ENCODE results near the gene DNA2. TPM values are rescaled to one million over a fixed set of nuclear protein-coding genes. Genes with fewer than 3 reads are reported as not detected.

Gene DNA2
- total and polyA plus RNA-seq, 2 of the 13 experiments (the other 11 are each of a cell fraction or from before 2014, with no cell fraction given), result 4.8 to 27.3 TPM

DNA sequence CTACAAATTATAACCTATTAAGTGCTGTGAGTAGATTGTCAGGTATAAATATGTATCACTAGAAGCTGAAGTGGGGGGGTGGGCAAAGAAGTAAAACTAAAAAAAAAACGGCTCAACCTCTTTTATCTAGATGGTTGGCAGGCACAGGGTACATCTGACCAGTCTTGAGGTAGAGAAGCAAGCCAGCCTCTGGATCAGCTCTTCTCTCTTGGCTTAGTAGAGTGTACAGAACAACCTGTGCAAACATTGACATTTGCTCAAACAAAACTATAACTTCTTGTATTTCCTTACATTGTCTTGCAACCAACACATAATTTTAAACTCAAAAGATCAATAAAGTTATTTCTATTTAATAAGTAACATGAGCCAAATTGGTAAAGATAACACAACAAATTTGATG, 25.6 kb downstream of the DNA2 start (continued):
- TF ChIP-seq, protein P1, sequence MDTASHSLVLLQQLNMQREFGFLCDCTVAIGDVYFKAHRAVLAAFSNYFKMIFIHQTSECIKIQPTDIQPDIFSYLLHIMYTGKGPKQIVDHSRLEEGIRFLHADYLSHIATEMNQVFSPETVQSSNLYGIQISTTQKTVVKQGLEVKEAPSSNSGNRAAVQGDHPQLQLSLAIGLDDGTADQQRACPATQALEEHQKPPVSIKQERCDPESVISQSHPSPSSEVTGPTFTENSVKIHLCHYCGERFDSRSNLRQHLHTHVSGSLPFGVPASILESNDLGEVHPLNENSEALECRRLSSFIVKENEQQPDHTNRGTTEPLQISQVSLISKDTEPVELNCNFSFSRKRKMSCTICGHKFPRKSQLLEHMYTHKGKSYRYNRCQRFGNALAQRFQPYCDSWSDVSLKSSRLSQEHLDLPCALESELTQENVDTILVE (CRISPR knock-in tag; IDR thresholded peaks at IDR 0.05), result no peak
- TF ChIP-seq NCOR1 (IDR thresholded peaks at IDR 0.05; ENCODE audit: borderline replicate concordance, low read length) (no peak), CBX5 (CRISPR knock-in tag; IDR thresholded peaks at IDR 0.05; ENCODE audit: borderline replicate concordance) (no peak), PHF20 (CRISPR knock-in tag; IDR thresholded peaks at IDR 0.05) (no peak)
- TF ChIP-seq, protein P2, sequence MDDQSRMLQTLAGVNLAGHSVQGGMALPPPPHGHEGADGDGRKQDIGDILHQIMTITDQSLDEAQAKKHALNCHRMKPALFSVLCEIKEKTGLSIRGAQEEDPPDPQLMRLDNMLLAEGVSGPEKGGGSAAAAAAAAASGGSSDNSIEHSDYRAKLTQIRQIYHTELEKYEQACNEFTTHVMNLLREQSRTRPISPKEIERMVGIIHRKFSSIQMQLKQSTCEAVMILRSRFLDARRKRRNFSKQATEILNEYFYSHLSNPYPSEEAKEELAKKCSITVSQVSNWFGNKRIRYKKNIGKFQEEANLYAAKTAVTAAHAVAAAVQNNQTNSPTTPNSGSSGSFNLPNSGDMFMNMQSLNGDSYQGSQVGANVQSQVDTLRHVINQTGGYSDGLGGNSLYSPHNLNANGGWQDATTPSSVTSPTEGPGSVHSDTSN (CRISPR knock-in tag; IDR thresholded peaks at IDR 0.05; ENCODE audit: borderline replicate concordance), result no peak

GRCh38 chr10:68442971-68443370, 28.8 kb downstream of the DNA2 start:
- in situ Hi-C loops (cut with HindIII; ENCODE audit: extremely low pct_ligation_motif_present, low pct_unique_long_range_greater_than_20kb) (no loop called here), intact Hi-C loops (cut with micrococcal nuclease; ENCODE audit: unreplicated experiment) (no loop called here)
- FAIRE-seq, result no peak
- no peak for TF ChIP-seq SYNCRIP (IDR thresholded peaks at IDR 0.05; ENCODE audit: insufficient read depth, low read depth, low read length)
- no peak for TF ChIP-seq NCOA2 (CRISPR knock-in tag; IDR thresholded peaks at IDR 0.05)
- TF ChIP-seq TBX3 (IDR thresholded peaks at IDR 0.05; ENCODE audit: borderline replicate concordance), result no peak
- TF ChIP-seq RFXAP (CRISPR knock-in tag; IDR thresholded peaks at IDR 0.05; ENCODE audit: borderline replicate concordance), result no peak
- no peak for TF ChIP-seq MED8 (CRISPR knock-in tag; IDR thresholded peaks at IDR 0.05; ENCODE audit: insufficient replicate concordance)
- no peak for TF ChIP-seq ATAD3A (CRISPR knock-in tag; IDR thresholded peaks at IDR 0.05)
- no peak for TF ChIP-seq SALL1 (CRISPR knock-in tag; IDR thresholded peaks at IDR 0.05)
- TF ChIP-seq MTF2 (CRISPR knock-in tag; IDR thresholded peaks at IDR 0.05; ENCODE audit: borderline replicate concordance), result no peak
- no peak for TF ChIP-seq HCFC1 (IDR thresholded peaks at IDR 0.05; ENCODE audit: low read depth, low read length)
- no peak for TF ChIP-seq PRPF4 (IDR thresholded peaks at IDR 0.05; ENCODE audit: low read depth, low read length, poor library complexity, severe bottlenecking)
- TF ChIP-seq ZNF572 (CRISPR knock-in tag; IDR thresholded peaks at IDR 0.05), result no peak
- TF ChIP-seq NR2C2 (CRISPR knock-in tag; IDR thresholded peaks at IDR 0.05; ENCODE audit: borderline replicate concordance), result no peak
- no peak for TF ChIP-seq ZNF446 (CRISPR knock-in tag; IDR thresholded peaks at IDR 0.05)
- no peak for TF ChIP-seq CEBPZ (IDR thresholded peaks at IDR 0.05; ENCODE audit: low read length)
- TF ChIP-seq NR2F2 (IDR thresholded peaks at IDR 0.05; ENCODE audit: borderline replicate concordance, low read depth), result no peak
- TF ChIP-seq TBP (CRISPR knock-in tag; IDR thresholded peaks at IDR 0.05), result no peak

More at GRCh38 chr10:68442971-68443370, 28.8 kb downstream of the DNA2 start:
- Histone ChIP-seq H3K4me3 (replicated peaks in 1 of 3; ENCODE audit: insufficient read depth in 1 of 3, low read depth in 2 of 3, low read length in 3 of 3) (no peak overlapping the region), H3K4me2 (ENCODE audit: low read depth, low read length) (no peak overlapping the region), H3K79me2 (ENCODE audit: insufficient read depth, low read length) (no peaks in the 10 kb centered on the region), H3K27me3 (ENCODE audit: control insufficient read depth in 1 of 2, insufficient read depth in 2 of 2, low read length in 2 of 2) (no peaks in the 10 kb centered on the region), H4K20me1 (ENCODE audit: insufficient read depth, low read length) (no peaks in the 10 kb centered on the region), H3K4me1 (ENCODE audit: insufficient read depth, low read length) (no peaks in the 10 kb centered on the region), H3K9me3 (ENCODE audit: low read length) (no peaks in the 10 kb centered on the region), H2AFZ (ENCODE audit: low read length) (no peak overlapping the region), H3K9ac (ENCODE audit: insufficient read depth, low read depth, low read length) (no peak overlapping the region), H3K36me3 (replicated peaks in 1 of 2; ENCODE audit: control insufficient read depth in 1 of 2, insufficient read depth in 2 of 2, low read length in 2 of 2) (peaks cover 0 to 4% of the 10 kb centered on the region in 2 experiments; a peak in 1 of 5 replicates), H3K27ac (ENCODE audit: extremely low read length, insufficient read depth, low read length) (no peak overlapping the region)
- BruUV-seq (replicated peaks), result no TSS peak
- no peak for ATAC-seq
- DNase-seq (ENCODE audit: low spot score), result no peak
- ChIA-PET CTCF (ENCODE audit: low intra/inter-chr PET ratio, low total read pairs) (no interaction called here), POLR2A (no interaction called here)
- 97% methylated on average over 2 of the region's 2 CpGs for WGBS (ENCODE audit: low lambda C conversion rate)

Data from HepG2 (cell line).